ENCODE data around the gene FARS2.

FARS2 gene

DNA sequence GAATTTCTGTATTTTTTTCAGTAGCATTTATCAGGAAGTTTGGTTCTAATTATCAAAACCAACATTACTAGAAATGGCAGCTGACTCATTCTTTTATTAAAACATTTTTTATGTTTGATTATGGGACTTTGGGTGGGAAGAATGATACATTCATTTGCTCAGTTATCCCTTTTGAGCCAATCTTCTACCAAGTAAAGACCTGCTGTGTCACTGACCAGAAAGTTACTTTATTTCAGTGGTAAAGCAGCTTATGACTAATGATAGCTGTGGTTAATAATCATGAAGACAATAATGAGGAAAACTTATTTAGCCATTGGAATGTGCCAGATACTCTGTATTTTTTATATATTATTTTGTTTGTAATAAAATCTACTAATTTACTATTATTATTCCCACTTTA, 142.3 kb downstream of the FARS2 start:
- TF ChIP-seq POLR2A (IDR thresholded peaks at IDR 0.05; ENCODE audit: low read length): no peak
- TF ChIP-seq GATA1 (IDR thresholded peaks at IDR 0.05; ENCODE audit: low read depth, low read length): no peak
- DNase-seq: no peak

DNA sequence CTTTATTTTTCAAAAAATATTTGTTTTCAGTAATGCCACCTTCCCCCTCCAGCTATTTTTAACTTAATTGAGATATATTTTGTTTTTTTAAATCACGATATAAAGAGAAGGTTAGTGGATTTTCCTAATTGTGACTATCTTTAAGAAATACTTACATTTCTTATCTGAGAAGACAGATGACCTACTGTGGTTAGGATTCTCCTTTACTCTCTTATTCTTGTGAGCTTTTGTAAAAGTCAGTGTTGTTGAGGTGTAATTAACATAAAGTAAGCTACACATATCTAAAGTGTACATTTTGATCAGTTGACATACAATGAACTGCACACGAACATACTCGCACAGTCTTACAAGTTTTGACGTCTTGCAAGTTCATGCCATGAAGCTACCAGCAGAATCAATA, 144.7 kb downstream of the FARS2 start:
- TF ChIP-seq POLR2A (IDR thresholded peaks at IDR 0.05; ENCODE audit: low read length): no peak
- no peak for TF ChIP-seq GATA1 (IDR thresholded peaks at IDR 0.05; ENCODE audit: low read depth, low read length)

DNA sequence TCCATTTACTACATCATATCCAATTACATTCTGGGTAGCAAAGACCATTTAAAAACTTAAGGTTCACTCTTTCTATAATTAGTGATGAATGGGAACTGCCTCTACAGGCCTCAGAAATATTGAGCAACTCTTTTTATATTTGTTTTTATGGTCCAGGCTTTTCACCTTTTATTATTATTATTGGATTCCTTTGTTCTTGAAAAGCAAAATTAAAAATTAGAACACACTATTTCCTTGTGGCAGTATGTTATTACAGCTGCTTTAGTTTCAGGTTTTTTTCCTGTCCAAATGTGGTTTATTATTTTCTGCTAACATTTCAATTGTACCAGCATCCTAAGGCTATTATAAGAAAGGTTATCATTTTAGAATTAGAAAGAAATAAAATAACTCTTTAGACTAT, 150.1 kb downstream of the FARS2 start:
- DNase-seq: no peak
- TF ChIP-seq POLR2A (IDR thresholded peaks at IDR 0.05; ENCODE audit: low read length) (no peak), GATA1 (IDR thresholded peaks at IDR 0.05; ENCODE audit: low read depth, low read length) (no peak)

More for the DNA sequence above, 144.7 kb downstream of the FARS2 start:
- DNase-seq: no peak

DNA sequence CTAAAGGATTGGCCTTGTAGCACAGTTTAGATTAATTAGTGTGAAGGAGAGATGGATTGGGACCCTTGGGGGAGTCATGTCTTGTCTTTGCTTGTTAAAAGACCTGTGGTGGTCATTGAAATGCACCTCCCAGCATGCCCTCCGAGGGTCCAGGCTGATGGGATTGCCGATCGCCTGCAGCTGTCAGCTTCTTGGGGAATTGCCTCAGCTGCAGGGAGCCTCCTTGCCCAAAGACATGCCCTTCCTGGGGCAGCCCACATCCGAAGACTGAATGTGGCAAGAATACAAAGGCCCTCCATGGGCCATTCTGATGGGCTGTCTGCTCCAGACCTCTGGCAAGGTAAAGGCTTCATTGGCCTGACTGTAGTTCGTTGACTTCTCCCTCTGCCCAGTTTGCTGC, 150.7 kb downstream of the FARS2 start:
- no peak for TF ChIP-seq POLR2A (IDR thresholded peaks at IDR 0.05; ENCODE audit: low read length)
- no peak for TF ChIP-seq GATA1 (IDR thresholded peaks at IDR 0.05; ENCODE audit: low read depth, low read length)
- DNase-seq: no peak

DNA sequence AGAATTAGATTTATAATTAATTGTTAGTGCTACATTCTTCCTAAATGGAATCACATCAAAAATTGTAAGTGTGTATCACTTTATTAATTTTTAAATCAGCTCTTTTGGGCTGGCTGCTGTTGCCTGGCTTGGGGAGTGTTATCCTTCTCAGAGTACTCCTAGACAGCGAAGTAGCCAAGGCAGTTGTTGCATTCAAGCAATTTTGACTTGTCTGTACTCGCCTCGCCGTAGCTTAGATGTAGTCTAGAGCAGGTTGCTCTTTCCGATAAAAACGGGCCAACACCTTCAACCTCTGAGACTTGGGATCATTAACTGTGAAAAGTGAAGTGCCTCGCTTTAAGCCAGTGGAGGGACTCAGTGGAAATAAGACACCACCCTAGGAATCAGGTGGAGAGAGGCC, 151.3 kb downstream of the FARS2 start:
- no peak for DNase-seq
- TF ChIP-seq POLR2A (IDR thresholded peaks at IDR 0.05; ENCODE audit: low read length) (no peak), GATA1 (IDR thresholded peaks at IDR 0.05; ENCODE audit: low read depth, low read length) (no peak)

DNA sequence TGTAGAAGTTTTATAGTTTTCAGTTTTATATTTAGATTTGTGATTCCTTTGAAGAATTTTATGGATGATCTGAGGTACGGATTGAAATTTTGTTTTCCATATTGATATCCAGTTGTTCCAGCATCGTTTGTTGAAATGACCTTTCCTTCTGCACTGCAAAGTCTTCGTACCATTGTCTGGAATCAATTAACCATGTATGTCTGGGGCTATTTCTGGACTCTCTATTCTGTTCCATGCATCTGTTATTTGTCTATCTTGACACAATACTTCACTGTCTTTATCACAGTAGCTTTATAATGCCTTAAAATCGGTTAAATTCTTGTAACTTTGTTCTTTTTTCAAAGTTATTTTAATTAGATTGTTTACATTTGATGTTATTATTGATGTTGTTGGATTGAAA, 154.9 kb downstream of the FARS2 start:
- TF ChIP-seq GATA1 (IDR thresholded peaks at IDR 0.05; ENCODE audit: low read depth, low read length) (no peak), POLR2A (IDR thresholded peaks at IDR 0.05; ENCODE audit: low read length) (no peak)
- DNase-seq: no peak

DNA sequence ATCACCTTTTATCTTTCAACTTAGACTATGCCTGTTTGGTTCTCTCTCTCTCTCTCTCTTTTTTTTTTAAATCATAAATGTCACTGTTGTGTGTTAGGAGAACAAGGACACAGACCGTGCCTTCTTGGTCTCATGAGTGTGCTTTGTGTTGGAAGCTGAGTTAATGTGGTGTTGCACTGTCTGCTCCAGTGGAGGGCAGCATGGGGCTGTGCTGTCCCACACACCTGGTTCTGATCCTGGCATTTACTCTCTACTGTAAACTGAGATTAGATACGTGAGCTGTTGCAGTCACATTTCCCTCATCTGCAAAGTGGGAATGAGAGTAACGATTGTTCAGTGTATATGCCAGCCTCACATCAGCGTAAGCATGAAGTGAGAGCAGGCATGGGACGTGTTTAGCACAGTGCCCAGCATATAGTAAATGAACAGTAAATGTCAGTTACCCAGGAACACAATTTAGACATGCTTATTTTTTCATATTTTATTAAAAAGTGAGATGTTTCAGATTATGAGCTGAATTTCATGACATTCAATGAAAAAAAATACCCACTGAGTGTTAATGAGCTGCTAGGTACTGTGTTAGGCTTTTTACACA, 161.1 kb downstream of the FARS2 start:
- no peak for TF ChIP-seq POLR2A (IDR thresholded peaks at IDR 0.05; ENCODE audit: low read length)
- TF ChIP-seq GATA1 (IDR thresholded peaks at IDR 0.05; ENCODE audit: low read depth, low read length): no peak
- DNase-seq: peak; percentile 12 to 18

DNA sequence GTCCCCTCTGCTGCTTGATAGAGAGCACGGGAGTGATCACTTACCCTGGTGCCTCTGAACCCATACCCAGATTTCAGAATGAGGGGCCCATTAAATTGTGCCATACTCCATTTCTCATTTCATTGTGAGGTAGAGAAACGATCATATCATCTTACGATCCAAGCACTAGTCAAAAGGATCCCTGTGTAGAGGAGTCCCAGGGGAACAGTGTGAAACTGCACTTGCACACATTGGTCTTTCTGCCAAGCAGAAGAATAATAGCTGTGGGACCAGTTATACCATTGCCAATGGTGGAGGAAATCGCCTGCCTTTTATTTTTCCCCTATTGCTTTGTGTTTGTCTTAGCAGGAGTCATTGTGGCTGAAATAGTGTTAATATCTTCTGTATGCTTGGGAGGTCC, 161.9 kb downstream of the FARS2 start:
- TF ChIP-seq GATA1 (IDR thresholded peaks at IDR 0.05; ENCODE audit: low read depth, low read length) (no peak), POLR2A (IDR thresholded peaks at IDR 0.05; ENCODE audit: low read length) (no peak)
- no peak for DNase-seq

DNA sequence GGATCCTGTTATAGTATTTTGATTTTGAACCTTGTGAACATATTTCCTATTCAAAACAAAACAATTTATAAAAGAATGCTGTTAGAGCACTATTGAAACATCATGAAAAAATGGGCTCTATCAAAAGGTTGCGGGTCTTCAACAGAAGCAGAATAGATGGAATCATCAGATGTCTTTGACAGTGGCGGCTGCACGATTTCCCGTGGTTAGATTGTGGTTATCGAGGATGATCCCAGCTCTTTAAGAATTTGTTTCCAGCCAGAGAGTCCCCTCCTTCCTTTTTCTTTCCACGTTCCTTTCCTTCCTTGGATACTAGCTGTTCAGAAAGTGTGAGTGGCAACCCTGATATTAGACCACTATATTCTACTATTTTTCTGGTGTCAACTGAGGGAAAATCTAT, 163.4 kb downstream of the FARS2 start:
- DNase-seq: no peak
- TF ChIP-seq GATA1 (IDR thresholded peaks at IDR 0.05; ENCODE audit: low read depth, low read length): no peak
- TF ChIP-seq POLR2A (IDR thresholded peaks at IDR 0.05; ENCODE audit: low read length): no peak

DNA sequence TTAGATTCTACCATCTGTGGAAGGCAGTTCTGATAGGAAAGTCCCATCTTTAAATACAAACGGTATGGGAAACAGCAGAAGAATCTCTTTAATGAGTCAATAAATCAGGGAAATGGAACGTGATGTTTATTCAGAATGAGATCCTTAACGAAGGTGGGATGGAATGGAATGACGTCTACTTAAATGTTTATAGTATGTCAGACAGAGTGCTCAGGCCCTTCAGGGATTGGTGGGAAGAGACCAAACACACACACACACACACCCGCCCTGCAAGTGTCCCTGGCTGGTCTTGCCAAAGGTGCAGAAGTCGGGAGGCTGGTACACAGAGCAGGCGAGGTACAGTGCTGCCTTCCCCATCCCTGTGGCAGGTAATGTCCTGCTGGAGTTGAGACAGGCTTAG, 164.0 kb downstream of the FARS2 start:
- DNase-seq: no peak
- TF ChIP-seq GATA1 (IDR thresholded peaks at IDR 0.05; ENCODE audit: low read depth, low read length) (no peak), POLR2A (IDR thresholded peaks at IDR 0.05; ENCODE audit: low read length) (no peak)

DNA sequence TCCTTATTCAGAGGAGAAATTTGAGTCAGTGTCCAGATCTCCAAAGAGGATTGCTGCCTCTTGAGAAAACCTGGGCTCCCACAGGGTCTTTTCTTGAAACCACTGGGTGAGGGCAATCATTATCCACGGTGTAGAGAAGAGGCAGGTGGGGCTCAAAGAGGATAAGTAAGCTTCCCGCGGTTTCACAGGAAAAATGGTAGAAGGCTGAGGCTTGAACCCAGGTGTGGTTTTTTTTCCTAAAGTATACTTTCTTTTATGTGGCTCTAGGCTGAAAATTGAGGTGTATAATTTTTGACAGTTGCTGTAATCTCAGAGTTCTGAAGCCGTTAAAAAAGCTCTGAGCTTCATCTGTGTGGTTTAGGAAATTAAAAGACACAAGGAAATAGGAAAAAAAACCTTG, 164.5 kb downstream of the FARS2 start:
- TF ChIP-seq GATA1 (IDR thresholded peaks at IDR 0.05; ENCODE audit: low read depth, low read length): no peak
- TF ChIP-seq POLR2A (IDR thresholded peaks at IDR 0.05; ENCODE audit: low read length): no peak
- DNase-seq: no peak

DNA sequence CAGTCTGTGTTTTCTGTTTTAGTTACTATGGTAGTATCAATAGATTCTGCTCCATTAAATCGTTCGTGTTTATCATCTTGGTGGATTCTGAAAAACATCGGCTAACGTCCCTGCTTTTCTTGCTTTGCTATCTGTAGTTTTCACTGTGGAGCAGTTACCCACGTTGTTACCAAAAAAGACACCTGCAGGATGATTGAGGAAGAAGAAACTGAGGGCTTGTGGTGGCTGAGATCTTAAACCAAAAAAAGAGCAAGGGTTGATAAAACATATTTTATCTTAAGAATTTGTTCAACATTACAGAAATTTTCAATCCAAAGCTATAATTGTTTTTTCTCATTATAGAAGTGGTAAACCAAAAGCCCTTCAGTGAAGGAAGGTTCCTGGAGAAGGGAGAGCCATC, 166.3 kb downstream of the FARS2 start:
- TF ChIP-seq GATA1 (IDR thresholded peaks at IDR 0.05; ENCODE audit: low read depth, low read length) (no peak), POLR2A (IDR thresholded peaks at IDR 0.05; ENCODE audit: low read length) (no peak)

DNA sequence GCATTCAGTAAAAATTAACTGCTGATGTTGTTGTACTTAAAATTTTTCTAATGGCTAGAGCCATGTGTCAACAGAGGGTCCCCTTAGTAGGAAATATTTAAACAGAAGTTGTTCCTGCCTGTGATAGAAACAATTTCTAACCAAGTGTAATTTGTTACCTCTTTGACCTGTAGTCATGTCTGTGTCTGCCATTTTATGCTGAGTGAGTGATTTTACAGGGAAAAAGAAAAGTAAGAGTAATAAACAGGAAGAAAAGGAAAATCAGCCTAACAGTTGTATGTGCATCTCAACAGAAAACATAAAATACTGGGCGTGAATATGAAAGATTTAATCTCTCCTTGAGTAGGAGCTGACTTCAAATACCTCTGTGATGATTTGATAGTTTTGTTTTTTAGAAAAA, 172.0 kb downstream of the FARS2 start:
- DNase-seq: no peak
- TF ChIP-seq POLR2A (IDR thresholded peaks at IDR 0.05; ENCODE audit: low read length) (no peak), GATA1 (IDR thresholded peaks at IDR 0.05; ENCODE audit: low read depth, low read length) (no peak)

More for the DNA sequence above, 166.3 kb downstream of the FARS2 start:
- DNase-seq: no peak

DNA sequence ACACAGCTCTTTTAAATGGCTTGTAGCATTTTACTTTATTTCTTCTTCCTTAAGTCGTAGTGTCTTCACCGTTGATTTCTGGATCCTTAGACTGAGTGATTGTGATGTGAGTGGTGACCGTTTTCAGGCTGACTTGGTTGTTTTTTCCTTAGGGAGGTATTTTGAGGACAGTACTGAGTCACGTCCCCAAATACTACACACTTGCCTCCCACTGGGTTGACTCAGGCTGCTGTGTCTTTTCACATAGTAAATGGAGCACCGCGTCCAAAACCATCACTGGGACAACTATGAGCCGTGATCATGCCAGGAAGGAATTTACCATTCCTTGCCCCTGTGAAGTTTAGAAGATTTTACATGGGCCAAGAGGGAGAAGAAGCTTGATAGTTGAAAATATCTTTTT, 174.1 kb downstream of the FARS2 start:
- TF ChIP-seq GATA1 (IDR thresholded peaks at IDR 0.05; ENCODE audit: low read depth, low read length) (no peak), POLR2A (IDR thresholded peaks at IDR 0.05; ENCODE audit: low read length) (no peak)
- no peak for DNase-seq

DNA sequence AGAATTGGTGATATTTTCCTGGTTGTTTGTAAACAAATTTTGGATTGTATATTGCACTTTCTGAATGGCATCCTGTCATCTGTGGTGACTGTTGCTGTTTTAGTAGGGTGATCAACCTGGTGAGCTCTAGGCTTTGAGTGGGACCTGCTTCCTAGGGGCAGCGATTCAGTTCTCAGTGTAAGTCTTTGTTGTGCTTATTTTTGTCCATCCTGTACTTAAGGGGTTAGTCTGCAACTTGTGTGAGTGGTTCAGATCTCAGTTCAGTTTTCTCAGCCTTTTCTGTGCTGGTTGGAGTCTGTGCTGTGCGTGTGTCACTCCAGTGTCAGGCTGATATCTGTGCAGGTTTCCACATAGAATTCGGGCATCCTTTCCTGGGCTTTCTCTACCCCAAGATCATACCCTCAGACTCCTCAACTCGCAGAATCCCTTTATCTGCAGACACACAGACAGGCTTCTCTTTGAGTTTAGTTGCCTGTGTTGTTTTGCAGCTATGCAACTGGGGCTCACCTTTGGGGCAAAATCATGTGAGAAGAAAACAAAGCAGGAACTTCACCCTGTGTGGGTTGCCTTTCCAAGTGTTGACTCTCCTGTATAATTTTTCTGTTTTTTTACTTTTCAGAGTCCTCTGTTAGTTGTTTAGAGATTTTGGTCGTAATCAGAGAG, 177.7 kb downstream of the FARS2 start:
- TF ChIP-seq GATA1 (IDR thresholded peaks at IDR 0.05; ENCODE audit: low read depth, low read length) (no peak), POLR2A (IDR thresholded peaks at IDR 0.05; ENCODE audit: low read length) (no peak)
- no peak for DNase-seq
